HG03565 (cell line): ENCODE measurements around the gene CR1L.
A peak's percentile ranks its signal among the peaks of the same experiment; 100 is the strongest.
"Not testable (repeated sequence)": the region's sequence is repeated elsewhere in the genome, so short reads cannot be mapped to it uniquely, and the experiment has no call there.

ENCODE experiments used
- ATAC-seq: cut with Tn5 transposase; IDR thresholded peaks from one replicate; pipeline ENCODE4 v1.9.1; 2021; ENCODE audit warnings: mild to moderate bottlenecking, moderate library complexity; ENCODE audit not compliant: unreplicated experiment

Gene CR1L

DNA sequence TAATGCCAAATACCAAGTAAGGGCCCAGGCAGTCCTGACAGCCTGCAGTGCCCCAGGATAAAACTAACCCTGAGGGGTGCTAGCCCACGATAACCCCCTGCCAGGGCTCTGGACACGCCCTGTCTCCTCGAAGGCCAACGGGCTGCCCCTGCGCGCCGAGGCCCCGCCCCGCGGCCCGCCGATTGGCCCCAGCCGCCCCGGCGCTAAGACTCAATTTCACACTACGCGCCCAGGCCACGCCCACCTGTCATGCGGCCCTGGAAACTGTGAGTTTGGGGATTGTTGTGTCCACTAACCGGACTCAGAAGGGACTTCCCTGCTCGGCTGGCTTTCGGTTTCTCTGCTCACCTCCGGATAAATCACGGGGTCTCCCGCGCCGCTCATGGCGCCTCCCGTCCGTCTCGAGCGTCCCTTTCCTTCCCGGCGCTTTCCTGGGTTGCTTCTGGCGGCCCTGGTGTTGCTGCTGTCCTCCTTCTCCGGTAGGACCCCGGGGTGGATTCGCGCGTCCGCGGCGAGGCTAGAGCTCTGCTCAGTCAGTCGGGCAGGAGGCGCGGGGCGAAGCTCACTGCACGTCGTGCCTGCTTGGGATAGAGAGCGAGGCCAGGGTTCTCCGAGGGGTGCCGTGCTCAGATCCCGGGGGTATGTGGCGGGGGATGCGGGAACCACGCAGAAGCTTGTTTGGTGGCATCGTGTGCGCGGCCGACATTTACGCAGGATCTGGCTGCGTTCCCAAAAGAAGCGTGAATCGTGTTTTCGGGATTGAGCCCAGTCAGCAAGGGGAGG is at the start of gene CR1L:
Gene CR1L (plus strand): TSS at position 282 of the 783 bp plus-strand sequence. CDS start 101 bp downstream, at position 383.
- ATAC-seq: peak; percentile 53

DNA sequence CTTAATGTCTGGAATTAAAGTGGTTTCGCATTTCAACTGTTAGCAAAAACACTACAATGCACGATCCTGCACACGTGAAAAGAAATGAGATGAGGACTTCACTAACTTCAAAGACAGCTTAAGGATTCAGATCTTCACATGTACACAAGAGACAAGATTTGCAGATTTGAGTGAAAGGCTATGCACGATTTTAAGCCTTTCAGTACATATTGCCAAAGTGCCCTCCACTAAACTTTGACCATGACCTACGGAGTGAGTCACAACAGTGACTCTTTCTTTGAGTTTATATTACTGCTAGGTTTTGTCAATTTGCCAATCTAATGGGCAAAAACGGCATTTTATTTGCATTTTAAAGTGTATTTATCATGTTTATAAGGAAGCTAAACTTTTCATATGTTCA is 41.2 kb upstream of the CR1L start:
- ATAC-seq: no peak

DNA sequence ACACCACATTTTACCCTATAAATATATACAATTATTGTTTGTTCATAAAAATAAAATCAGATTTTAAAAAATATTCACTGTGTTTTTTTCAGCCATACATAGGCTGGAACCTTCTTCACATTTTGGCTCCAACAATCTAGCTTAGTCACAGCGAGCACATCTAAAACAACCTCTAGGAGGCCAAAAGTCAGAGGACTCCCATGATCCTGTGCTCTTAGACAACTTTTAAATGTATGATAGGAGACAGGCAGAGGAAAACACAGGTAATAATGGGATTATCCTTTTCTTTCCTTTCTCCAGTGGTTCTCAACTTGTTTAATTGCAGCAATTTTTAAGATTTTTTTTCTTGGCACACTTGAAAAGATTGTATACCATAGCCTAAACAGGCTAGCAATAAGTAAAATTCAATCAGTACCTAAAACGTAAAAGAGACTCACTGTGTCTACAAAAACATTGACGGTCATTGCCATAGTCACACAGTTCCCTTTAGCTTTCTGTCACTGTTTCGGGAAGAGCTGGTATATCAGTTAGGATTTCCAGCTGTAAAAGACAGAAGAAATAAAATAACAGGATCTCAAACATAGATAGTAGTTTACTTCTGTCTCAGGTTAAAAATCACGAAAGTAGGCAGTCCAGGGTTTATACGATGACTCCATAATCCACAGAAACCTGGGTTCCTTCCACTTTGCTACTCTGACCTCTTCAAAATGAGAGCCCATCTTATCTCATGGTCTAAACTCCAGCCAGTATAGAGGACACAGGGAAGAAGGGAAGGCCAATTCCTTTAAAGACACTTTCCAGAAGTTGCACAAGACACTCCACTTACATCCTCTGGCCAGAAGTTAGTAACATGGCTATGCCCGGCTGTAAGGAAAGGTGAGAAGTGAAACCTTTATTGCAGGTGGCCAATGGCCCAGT is 39.2 kb upstream of the CR1L start:
- ATAC-seq: no peak

DNA sequence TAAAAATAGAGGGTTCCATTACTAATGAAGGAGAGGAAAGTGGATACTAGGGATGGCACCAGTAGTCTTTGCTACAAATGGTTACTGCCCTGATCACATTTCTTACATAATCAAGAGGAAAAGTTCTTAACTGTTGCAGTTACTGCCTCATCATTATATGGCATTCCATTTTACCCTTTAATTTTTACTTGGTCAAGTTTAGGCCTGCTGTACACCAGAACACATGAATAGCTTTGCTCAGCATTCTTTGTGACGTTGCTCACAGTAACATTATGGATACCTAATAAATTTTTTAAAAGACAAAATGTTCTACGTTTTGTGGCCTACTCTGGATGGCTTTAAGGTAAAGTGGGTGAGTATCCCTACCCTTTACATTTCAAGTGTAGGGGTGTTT is 38.6 kb upstream of the CR1L start:
- ATAC-seq: no peak

DNA sequence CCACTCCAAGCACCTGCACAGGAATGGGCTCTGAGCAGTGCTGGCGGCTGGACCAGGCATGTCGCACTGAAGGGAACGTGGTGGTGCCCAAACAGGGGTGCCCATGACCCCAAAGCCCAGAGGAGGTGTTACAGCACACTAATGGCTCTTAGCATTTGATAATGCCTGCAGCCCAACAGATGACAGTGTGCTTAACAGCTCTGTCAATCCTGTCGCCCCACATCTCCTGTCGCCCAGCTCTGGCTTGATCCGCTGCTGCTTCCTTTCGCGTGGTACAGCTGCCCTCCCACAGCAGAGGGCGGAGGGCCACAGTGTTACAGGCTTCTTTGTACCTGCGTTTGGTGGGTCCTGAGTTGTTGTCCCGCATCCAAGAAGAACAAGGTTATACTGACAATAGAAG is 32.2 kb upstream of the CR1L start:
- no peak for ATAC-seq

DNA sequence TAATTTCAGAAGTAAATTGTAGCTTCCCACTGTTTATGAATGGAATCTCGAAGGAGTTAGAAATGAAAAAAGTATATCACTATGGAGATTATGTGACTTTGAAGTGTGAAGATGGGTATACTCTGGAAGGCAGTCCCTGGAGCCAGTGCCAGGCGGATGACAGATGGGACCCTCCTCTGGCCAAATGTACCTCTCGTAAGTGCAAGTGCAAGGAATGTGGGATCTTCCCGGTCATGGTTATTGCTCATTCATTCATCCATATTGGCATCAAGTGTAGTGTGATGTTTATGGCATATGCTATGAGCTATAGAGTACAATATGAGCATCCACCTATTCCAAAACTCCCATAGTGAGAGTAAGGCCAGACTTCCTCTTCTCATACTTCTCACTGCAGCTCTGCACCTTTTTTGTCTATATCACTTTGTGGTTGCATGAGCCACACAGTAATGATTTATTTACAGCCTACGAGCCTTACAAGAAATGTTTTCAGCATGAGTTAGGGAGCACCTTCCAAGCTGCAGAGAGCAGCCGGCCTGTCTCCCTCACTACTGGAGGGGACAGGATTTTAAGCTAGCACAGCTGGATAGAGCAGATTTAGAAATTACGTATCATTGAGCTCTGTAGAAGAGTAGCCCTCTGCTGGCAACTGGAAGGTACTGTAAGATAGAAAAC is 24.9 kb upstream of the CR1L start:
- peak; percentile 85 for ATAC-seq

DNA sequence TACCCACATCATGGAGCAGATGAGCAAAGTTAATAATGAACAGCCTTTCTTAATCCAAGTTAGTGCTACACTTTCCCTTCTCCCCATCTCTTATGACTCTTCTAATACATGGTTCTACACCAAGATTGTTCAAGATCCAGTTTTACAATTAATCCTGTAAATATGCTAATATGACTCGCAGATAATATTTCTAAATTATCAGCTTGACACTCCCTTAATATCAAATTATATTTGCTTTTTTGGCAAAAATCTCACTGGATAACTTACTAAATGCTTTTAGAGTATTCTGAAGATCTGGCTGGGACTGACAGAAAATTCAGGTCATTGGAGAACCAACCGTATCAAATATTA is 24.4 kb upstream of the CR1L start:
- ATAC-seq: no peak

DNA sequence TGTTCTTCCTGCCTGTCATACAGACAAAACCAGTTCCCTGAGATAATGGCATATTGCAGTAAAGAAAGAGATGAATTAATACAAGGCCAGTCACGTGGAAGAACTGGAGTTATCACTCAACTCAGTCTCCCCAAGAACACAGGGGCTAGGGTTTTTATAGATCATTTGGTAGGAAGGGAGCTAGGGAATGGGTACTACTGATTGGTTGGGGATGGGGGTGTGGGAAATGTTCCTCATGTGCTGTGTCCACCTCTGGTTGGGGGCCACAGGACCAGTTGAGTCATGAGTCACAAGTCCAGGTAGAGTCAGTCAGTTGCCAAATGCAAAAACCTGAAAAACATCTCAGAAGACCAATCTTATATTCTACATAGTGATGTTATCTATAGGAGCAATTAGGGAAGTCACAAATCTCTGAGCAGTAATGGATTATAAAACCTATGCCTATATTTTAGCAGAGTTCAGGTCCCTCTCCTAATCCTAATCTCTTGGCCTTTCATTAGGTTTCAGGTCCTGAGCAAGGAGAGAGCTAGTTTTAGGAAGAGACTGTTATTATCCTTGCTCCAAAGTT is 19.3 kb upstream of the CR1L start:
- not testable (repeated sequence) for ATAC-seq

DNA sequence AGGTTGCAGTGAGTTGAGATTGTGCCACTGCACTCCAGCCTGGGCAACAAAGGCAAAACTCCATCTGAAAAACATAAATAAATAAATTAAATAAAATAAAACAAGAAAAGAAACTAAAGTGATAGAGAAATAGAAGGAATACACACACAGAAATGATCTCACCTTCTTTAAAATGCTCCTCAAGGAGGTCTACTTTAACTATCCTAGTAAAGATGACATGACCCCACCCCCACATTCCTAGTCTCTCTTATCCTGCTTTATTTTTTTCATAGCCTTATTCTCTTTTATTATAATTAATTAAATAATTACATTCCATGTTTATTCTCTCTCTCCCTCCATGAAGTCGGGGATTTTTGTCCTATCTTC is 18.0 kb upstream of the CR1L start:
- no peak for ATAC-seq

DNA sequence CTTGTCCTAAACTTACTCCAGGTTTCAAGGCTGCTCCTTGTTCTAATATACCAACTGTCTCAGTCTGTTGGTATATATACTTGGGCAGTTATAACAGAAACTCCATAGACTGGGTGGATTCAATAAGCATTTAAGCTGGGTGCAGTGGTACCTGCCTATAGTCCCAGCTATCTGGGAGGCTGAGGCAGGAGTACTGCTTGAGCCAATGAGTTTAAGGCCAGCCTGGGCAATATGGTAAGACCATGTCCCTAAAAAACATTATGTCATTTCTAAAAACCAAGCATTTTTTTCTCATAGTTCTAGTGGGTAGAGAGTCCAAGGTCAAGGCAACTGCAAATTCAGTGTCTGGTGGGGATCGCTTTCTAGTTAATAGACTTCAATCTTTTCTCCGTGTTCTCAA is 17.4 kb upstream of the CR1L start:
- ATAC-seq: no peak

DNA sequence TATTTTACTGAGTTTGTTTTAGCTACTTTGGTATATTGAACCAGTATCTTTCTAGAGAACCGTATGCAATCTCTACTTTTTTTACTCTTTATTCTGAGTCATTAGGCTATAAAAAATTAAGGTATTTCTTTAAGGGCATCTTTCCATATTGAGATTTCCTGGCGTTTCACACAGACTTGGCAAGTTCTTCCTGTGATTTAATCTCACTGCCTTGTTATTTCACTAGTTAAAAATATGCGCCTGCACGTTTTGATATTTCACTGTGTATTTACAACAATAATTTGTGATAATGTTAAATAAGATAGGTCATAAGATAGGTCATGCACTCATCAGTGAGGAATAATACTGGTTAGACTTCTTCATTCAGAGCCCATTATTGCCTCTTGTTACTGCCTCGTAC is 16.2 kb upstream of the CR1L start:
- no peak for ATAC-seq

DNA sequence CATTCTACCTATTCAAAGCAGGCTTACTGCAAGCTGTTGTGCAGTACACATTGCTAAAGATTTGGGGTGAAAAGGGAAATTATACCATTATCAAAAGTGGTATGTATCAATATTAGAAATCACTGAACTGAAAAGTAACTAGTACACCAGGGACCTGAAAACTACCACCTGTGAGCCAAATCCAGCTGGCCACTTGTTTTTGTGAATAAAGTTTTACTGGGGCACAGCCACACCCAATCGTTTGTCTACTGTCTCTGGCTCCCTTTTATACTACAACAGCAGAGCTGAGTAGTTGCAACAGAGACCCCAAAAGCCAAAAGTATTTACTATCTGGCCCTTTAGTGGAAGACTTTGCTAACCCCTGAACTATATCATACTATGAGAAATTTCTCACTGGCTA is 13.8 kb upstream of the CR1L start:
- ATAC-seq: no peak

DNA sequence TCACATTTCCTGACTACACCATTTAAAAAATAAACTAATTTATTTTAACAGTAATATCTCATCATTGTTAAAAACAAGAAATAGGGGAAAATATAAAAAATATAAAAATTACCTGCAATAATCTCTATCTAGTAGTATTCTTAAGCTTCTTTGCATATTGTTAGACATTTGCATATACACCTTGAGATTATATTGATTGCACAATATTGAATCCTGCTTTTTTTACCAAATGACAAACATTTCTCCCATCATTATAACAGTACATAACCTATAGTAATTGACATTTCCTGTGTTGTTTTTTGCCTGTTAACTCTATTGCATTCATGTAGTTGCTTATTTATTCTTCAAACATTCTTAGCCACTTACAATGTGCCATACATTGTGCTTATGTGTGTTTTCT is 11.7 kb upstream of the CR1L start:
- no peak for ATAC-seq

DNA sequence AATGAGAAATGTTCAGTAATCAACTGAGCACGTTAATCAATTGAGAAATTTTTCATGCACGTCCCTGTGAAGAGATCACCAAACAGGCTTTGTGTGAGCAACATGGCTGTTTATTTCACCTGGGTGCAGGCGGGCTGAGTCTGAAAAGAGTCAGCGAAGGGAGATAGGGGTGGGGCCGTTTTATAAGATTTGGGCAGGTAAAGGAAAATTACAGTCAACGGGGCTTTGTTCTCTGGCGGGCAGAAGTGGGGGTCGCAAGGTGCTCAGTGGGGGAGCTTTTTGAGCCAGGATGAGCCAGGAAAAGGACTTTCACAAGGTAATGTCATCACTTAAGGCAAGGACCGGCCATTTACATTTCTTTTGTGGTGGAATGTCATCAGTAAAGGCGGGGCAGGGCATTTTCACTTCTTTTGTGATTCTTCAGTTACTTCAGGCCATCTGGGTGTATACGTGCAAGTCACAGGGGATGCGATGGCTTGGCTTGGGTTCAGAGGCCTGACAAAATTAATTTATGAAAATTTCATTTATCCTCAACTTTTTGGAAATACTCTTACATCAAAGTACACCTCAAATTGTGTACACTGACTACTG is 11.1 kb upstream of the CR1L start:
- not testable (repeated sequence) for ATAC-seq

DNA sequence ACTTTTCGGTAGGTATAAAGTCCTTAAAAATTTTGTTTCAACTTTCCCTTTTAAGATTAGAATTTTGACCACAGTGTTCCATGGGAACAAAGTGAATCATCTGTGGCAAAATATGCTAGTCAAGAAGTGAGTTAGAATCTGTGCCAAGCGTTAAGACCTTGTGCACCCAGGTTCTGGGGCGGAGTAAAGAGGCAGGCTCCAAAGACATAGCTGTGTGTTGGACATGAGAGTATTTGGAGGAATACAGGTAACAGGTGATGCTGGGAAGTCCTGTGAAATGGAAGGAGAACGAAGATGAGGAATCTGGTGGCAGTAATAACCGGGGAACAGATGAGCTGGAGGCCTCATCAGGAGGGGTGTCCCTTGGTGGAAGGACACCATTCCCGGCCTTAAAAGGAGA is 10.6 kb upstream of the CR1L start:
- not testable (repeated sequence) for ATAC-seq

DNA sequence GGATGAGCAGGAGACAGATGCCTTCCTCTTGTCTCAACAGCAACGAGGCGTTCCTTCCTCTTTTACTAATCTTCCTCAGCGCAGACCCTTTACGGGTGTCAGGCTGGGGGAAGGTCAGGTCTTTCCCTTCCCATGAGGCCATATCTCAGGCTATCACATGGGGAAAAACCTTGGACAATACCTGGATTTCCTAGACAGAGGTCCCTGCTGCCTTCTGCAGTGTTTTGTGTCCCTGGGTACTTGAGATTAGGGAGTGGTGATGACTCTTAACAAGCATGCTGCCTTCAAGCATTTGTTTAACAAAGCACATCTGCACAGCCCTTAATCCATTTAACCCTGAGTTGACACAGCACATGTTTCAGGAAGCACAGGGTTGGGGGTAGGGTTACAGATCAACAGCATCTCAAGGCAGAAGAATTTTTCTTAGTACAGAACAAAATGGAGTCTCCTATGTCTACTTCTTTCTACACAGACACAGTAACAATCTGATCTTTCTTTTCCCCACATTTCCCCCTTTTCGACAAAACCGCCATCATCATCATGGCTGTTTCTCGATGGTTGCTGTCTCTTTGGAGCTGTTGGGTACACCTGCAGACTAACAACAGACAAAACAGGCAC is 9.3 kb upstream of the CR1L start:
- not testable (repeated sequence) for ATAC-seq

DNA sequence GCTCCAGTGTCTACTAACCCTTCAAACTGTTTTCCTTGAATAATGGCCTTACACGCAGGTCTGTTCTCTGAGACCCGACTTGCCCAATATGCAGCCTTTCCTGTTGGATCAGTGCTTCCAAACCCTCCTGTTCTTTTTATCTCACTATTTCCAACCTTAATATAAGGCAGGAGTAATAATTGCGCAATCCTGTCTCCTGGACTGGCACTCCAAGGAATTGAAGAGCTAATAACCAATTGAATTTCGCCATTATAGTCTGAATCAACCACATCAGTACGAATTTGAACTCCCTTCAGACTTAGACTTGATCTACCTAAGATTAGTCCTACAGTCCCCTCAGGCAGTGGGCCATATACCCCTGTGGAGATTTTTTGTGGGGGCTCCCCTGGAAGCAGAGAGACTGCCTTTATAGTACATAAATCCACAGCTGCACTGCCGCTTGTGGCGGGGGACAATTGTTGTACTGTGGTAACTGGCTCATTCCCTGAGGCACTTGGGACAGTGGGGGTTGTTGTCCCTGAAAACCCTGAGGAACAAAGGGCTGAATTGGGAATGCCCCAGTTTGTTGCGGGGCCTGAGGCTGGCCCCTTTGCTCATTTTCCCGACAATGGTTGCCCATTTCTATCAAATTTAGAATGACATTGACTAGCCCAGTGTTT is 6.3 kb upstream of the CR1L start:
- ATAC-seq: not testable (repeated sequence)

DNA sequence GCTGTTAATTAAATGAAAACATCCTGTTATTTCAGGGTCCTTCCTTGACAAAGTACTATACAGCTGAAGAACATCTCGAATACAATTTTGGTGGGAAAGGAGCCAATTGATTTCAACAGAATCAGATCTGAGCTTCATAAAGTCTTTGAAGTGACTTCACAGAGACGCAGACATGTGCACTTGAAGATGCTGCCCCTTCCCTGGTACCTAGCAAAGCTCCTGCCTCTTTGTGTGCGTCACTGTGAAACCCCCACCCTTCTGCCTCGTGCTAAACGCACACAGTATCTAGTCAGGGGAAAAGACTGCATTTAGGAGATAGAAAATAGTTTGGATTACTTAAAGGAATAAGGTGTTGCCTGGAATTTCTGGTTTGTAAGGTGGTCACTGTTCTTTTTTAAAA is 5.6 kb upstream of the CR1L start:
- ATAC-seq: not testable (repeated sequence)

DNA sequence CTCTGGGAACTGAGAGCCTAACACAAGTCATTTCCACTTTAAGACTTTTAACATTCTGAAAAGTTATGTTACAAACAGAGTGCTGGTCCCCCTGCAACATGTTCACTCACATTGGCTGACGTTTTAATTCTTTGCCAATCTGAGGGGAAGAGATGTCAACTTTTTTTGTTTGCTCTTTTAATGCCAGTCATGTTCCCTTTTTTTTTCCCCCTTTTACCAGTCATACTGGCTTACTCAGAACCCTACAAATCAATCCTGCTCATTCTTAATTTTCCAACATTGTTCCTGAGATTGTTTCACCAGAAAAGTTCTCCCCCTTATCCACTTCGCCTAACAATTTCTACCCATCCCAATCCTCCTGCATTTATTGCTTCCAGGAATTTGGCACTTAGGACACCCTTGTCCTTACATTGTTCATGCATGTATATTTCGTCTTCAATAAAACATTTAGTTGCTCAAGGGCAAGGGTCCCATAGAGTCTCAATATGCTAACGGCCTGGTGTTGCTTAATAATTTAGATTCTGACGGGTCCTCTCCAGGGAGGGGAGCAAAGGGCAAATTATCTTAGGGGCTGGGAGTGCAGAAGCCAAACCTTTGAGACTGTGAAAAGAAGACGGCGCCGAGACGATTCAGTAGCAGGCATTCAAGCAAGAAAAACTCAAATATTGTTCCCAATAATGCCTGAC is 624 bp upstream of the CR1L start:
- ATAC-seq: no peak
